Measurements from ENCODE around the gene SLC35D3. TPM values are rescaled to one million over a fixed set of nuclear protein-coding genes. Genes with fewer than 3 reads are reported as not detected.
A peak's percentile ranks its signal among the peaks of the same experiment; 100 is the strongest.

The SLC35D3 gene
- total and polyA plus RNA-seq, 2 experiments from 2014 or later = 0.12 TPM; not detected in 1

GRCh38 chr6:136967876-136968752 lies 46.0 kb downstream of the SLC35D3 start:
- H3K27ac ChIP-seq = peak overlapping the region; percentile 94
- no peaks in the 10 kb centered on the region for H3K36me3 ChIP-seq (replicated peaks; ENCODE audit: insufficient read depth, low read depth)
- 60% methylated on average over 19 of the region's 19 CpGs for WGBS (ENCODE audit: low lambda C conversion rate, missing lambda C conversion rate)
- TF ChIP-seq CTCF (IDR thresholded peaks at IDR 0.05; ENCODE audit: poor library complexity) (peak; percentile 72), EZH2phosphoT487 (IDR thresholded peaks at IDR 0.05; ENCODE audit: low read depth, severe bottlenecking, unreplicated experiment) (no peak)
- H4K20me1 ChIP-seq (ENCODE audit: insufficient read depth, poor library complexity, severe bottlenecking) = no peaks in the 10 kb centered on the region
- H3K27me3 ChIP-seq = no peaks in the 10 kb centered on the region
- no peaks in the 10 kb centered on the region for H3K4me1 ChIP-seq (ENCODE audit: insufficient read depth)
- no peak overlapping the region for H3K4me3 ChIP-seq
- H3K79me2 ChIP-seq = no peaks in the 10 kb centered on the region
- no peak overlapping the region for H2AFZ ChIP-seq
- peak; percentile 86 for DNase-seq (ENCODE audit: low spot score)
- no peaks in the 10 kb centered on the region for H3K9me2 ChIP-seq (replicated peaks; ENCODE audit: insufficient read depth)
- H3K9me3 ChIP-seq (ENCODE audit: low read depth) = no peaks in the 10 kb centered on the region
- H3K4me2 ChIP-seq = no peak overlapping the region

- no peaks in the 10 kb centered on the region for H3K36me3 ChIP-seq (replicated peaks; ENCODE audit: insufficient read depth, low read depth)
- TF ChIP-seq CTCF (IDR thresholded peaks at IDR 0.05; ENCODE audit: poor library complexity) = no peak
- TF ChIP-seq EZH2phosphoT487 (IDR thresholded peaks at IDR 0.05; ENCODE audit: low read depth, severe bottlenecking, unreplicated experiment) = no peak
- TF ChIP-seq EZH2 (IDR thresholded peaks at IDR 0.05; ENCODE audit: borderline replicate concordance) = no peak
- H3K4me1 ChIP-seq (ENCODE audit: insufficient read depth) = no peaks in the 10 kb centered on the region
- no peak overlapping the region for H2AFZ ChIP-seq
- no peak overlapping the region for H3K4me2 ChIP-seq
- 77% methylated on average over 7 of the region's 7 CpGs for WGBS (ENCODE audit: low lambda C conversion rate, missing lambda C conversion rate)
- no peak for DNase-seq (ENCODE audit: low spot score)
- no peaks in the 10 kb centered on the region for H3K79me2 ChIP-seq
- H3K27ac ChIP-seq = peak overlapping the region; percentile 94
- no peak overlapping the region for H3K4me3 ChIP-seq
- H3K9me2 ChIP-seq (replicated peaks; ENCODE audit: insufficient read depth) = no peaks in the 10 kb centered on the region
- H3K27me3 ChIP-seq = no peaks in the 10 kb centered on the region
- H4K20me1 ChIP-seq (ENCODE audit: insufficient read depth, poor library complexity, severe bottlenecking) = no peaks in the 10 kb centered on the region
- H3K9me3 ChIP-seq (ENCODE audit: low read depth) = no peaks in the 10 kb centered on the region
Observed at GRCh38 chr6:136968837-136969236, 46.7 kb downstream of the SLC35D3 start.

- Histone ChIP-seq H3K9me3 (ENCODE audit: low read depth) (no peaks in the 10 kb centered on the region), H3K4me2 (no peak overlapping the region), H2AFZ (no peak overlapping the region), H3K4me3 (no peak overlapping the region), H3K36me3 (replicated peaks; ENCODE audit: insufficient read depth, low read depth) (no peaks in the 10 kb centered on the region), H3K27ac (peak overlapping the region; percentile 94), H4K20me1 (ENCODE audit: insufficient read depth, poor library complexity, severe bottlenecking) (no peaks in the 10 kb centered on the region), H3K9me2 (replicated peaks; ENCODE audit: insufficient read depth) (no peaks in the 10 kb centered on the region), H3K4me1 (ENCODE audit: insufficient read depth) (no peaks in the 10 kb centered on the region), H3K27me3 (no peaks in the 10 kb centered on the region), H3K79me2 (no peaks in the 10 kb centered on the region)
- DNase-seq (ENCODE audit: low spot score) = peak; percentile 53
- WGBS (ENCODE audit: low lambda C conversion rate, missing lambda C conversion rate) = 37% methylated on average over 5 of the region's 5 CpGs
- TF ChIP-seq CTCF (IDR thresholded peaks at IDR 0.05; ENCODE audit: poor library complexity) = no peak
- no peak for TF ChIP-seq EZH2phosphoT487 (IDR thresholded peaks at IDR 0.05; ENCODE audit: low read depth, severe bottlenecking, unreplicated experiment)
- no peak for TF ChIP-seq EZH2 (IDR thresholded peaks at IDR 0.05; ENCODE audit: borderline replicate concordance)
Observed at GRCh38 chr6:136969433-136969832, 47.3 kb downstream of the SLC35D3 start.

Measured in hepatocyte (in vitro differentiated cells).